NT2/D1 (cell line): ENCODE measurements around the gene FBP2.

Source experiments
- SUZ12 ChIP-seq: IDR thresholded peaks from 2 replicates; pipeline ENCODE4 v1.6.1; 2011; ENCODE audit not compliant: insufficient read length, insufficient read depth; ENCODE audit errors: extremely low read depth
- YY1 ChIP-seq: IDR thresholded peaks from 2 replicates; pipeline ENCODE4 v1.6.1; 2011; ENCODE audit not compliant: insufficient read length, insufficient read depth
- ZNF274 ChIP-seq: IDR thresholded peaks from 2 replicates; pipeline ENCODE4 v1.6.1; 2011; ENCODE audit warnings: mild to moderate bottlenecking, low read depth, low read length

DNA sequence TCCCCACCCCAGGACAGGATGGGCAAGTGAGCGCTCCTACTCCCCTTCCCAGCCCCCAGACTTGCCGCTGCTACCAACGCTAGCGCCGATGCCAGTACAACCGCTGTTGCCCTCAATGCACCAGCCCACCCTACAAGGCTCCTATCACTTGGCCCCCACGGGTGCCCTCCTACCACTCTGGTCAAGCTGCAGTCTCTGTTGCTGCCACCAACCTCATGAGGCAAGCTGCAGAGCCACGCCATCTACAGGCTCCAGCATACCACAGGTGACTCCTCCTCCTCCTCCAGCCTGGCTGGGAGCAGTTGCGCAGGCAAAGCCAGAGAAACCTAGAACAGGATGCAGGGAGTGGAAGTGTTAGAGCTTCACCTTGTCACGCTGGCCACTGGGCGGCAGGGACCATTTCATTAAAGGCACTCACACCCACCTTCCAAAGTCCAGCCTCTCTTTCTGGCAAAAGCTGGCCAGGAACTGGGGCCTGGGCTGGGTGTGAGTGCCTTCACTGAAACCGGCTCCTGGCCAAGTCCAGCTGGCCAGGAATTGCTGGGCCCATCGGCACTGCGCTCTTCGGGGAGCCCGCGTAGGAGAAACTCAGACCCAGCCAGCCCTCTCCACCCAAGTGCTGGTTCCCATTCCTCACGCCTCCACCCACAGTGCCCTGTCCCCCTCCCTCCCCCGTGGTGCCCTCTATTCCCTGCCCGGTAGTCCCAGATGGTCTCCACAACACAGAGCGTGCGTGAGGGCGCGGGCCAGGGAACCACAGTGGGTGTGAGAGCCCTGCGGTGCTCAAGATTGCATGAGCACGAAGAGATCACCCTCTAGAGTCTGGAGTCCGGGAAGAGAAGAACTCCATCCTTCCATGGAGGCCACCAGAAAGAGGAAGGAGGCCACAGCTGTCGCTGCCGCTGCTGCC lies 40.3 kb downstream of the FBP2 start:
- TF ChIP-seq SUZ12 (no peak), ZNF274 (no peak), YY1 (no peak)
